HG02943 (cell line): ENCODE results near the gene EXPH5.
A peak's percentile ranks its signal among the peaks of the same experiment; 100 is the strongest.
"Not testable (repeated sequence)": the region's sequence is repeated elsewhere in the genome, so short reads cannot be mapped to it uniquely, and the experiment has no call there.

ENCODE experiments used
- ATAC-seq: cut with Tn5 transposase; IDR thresholded peaks from one replicate; pipeline ENCODE4 v1.9.1; 2021; ENCODE audit warnings: mild to moderate bottlenecking, low read depth, moderate library complexity; ENCODE audit not compliant: unreplicated experiment

The EXPH5 gene

GRCh38 chr11:108593214-108593922 is at the start of gene EXPH5:
EXPH5 (minus strand) TSS chr11:108593768; CDS start chr11:108593536, 232 bp downstream.
- ATAC-seq: peak; percentile 98

GRCh38 chr11:108641752-108642151 is 48.2 kb upstream of the EXPH5 start:
- not testable (repeated sequence) for ATAC-seq

- no peak for ATAC-seq
Measured at GRCh38 chr11:108639146-108639545, 45.6 kb upstream of the EXPH5 start.

GRCh38 chr11:108636222-108636621 is 42.7 kb upstream of the EXPH5 start:
- ATAC-seq: no peak

- no peak for ATAC-seq
Measured at GRCh38 chr11:108635106-108635505, 41.5 kb upstream of the EXPH5 start.

- ATAC-seq: no peak
Measured at GRCh38 chr11:108632041-108632704, 38.6 kb upstream of the EXPH5 start.

- no peak for ATAC-seq
Measured at GRCh38 chr11:108629274-108629673, 35.7 kb upstream of the EXPH5 start.

- no peak for ATAC-seq
Measured at GRCh38 chr11:108628812-108629211, 35.2 kb upstream of the EXPH5 start.

GRCh38 chr11:108628326-108628725 is 34.8 kb upstream of the EXPH5 start:
- ATAC-seq: no peak

- no peak for ATAC-seq
Measured at GRCh38 chr11:108624196-108624925, 30.8 kb upstream of the EXPH5 start.

GRCh38 chr11:108622341-108622740 is 28.8 kb upstream of the EXPH5 start:
- no peak for ATAC-seq

GRCh38 chr11:108620958-108621772 is 27.6 kb upstream of the EXPH5 start:
- peak; percentile 88 for ATAC-seq

GRCh38 chr11:108618529-108618928 is 25.0 kb upstream of the EXPH5 start:
- no peak for ATAC-seq

- no peak for ATAC-seq
Measured at GRCh38 chr11:108617055-108617454, 23.5 kb upstream of the EXPH5 start.

- no peak for ATAC-seq
Measured at GRCh38 chr11:108616549-108616948, 23.0 kb upstream of the EXPH5 start.

GRCh38 chr11:108614086-108614485 is 20.5 kb upstream of the EXPH5 start:
- no peak for ATAC-seq

- no peak for ATAC-seq
Measured at GRCh38 chr11:108609682-108610081, 16.1 kb upstream of the EXPH5 start.

- ATAC-seq: no peak
Measured at GRCh38 chr11:108608548-108608947, 15.0 kb upstream of the EXPH5 start.

- no peak for ATAC-seq
Measured at GRCh38 chr11:108606495-108607160, 13.1 kb upstream of the EXPH5 start.

- ATAC-seq: no peak
Measured at GRCh38 chr11:108606070-108606469, 12.5 kb upstream of the EXPH5 start.
